ENCODE measurements around the gene FAM89A. TPM values are rescaled to one million over a fixed set of nuclear protein-coding genes. Genes with fewer than 3 reads are reported as not detected.

The FAM89A gene
- total RNA-seq, 4 donors from 2014 or later, result 8.0 to 27.0 (median 17.1) TPM

GRCh38 chr1:231072041-231072440, 32.0 kb upstream of the FAM89A start:
- no peak overlapping the region for H3K27ac ChIP-seq
- no peaks in the 10 kb centered on the region for H3K4me1 ChIP-seq
- no peak for DNase-seq
- H3K9me3 ChIP-seq, result no peaks in the 10 kb centered on the region
- intact Hi-C loops (cut with DNase I), result no loop called here
- 73 to 87% methylated on average over 6 of the region's 6 CpGs for WGBS, 2 donors
- H3K36me3 ChIP-seq, result no peaks in the 10 kb centered on the region
- TF ChIP-seq CTCF (IDR thresholded peaks at IDR 0.05) (no peak), POLR2A (IDR thresholded peaks at IDR 0.05) (no peak)
- H3K27me3 ChIP-seq, result no peaks in the 10 kb centered on the region
- H3K4me3 ChIP-seq (replicated peaks in 1 of 3), result no peak overlapping the region

GRCh38 chr1:231070758-231071444, 30.8 kb upstream of the FAM89A start:
- Histone ChIP-seq H3K27me3 (no peaks in the 10 kb centered on the region), H3K4me3 (replicated peaks in 1 of 3) (no peak overlapping the region), H3K27ac (no peak overlapping the region), H3K9me3 (no peaks in the 10 kb centered on the region), H3K4me1 (no peaks in the 10 kb centered on the region), H3K36me3 (no peaks in the 10 kb centered on the region)
- no peak for TF ChIP-seq POLR2A (IDR thresholded peaks at IDR 0.05)
- DNase-seq, result no peak
- 41 to 55% methylated on average over 8 of the region's 8 CpGs for WGBS, 2 donors
- intact Hi-C loops (cut with DNase I), result no loop called here

- intact Hi-C loops (cut with DNase I), result no loop called here
- DNase-seq, result no peak
Observed at GRCh38 chr1:231069333-231069732, 29.3 kb upstream of the FAM89A start.

GRCh38 chr1:231068762-231069161, 28.7 kb upstream of the FAM89A start:
- intact Hi-C loops (cut with DNase I), result no loop called here
- Histone ChIP-seq H3K4me1 (no peaks in the 10 kb centered on the region), H3K27ac (no peak overlapping the region), H3K4me3 (replicated peaks in 1 of 3) (no peak overlapping the region), H3K36me3 (no peaks in the 10 kb centered on the region), H3K27me3 (no peaks in the 10 kb centered on the region), H3K9me3 (no peaks in the 10 kb centered on the region)
- no peak for TF ChIP-seq POLR2A (IDR thresholded peaks at IDR 0.05)
- no peak for TF ChIP-seq CTCF (IDR thresholded peaks at IDR 0.05)
- WGBS, 2 donors, result 57 to 64% methylated on average over 4 of the region's 4 CpGs
- no peak for DNase-seq

More at GRCh38 chr1:231069333-231069732, 29.3 kb upstream of the FAM89A start:
- Histone ChIP-seq H3K27me3 (no peaks in the 10 kb centered on the region), H3K4me1 (no peaks in the 10 kb centered on the region), H3K4me3 (replicated peaks in 1 of 3) (no peak overlapping the region), H3K27ac (no peak overlapping the region), H3K9me3 (no peaks in the 10 kb centered on the region), H3K36me3 (no peaks in the 10 kb centered on the region)
- 84 to 94% methylated on average over 8 of the region's 8 CpGs for WGBS, 2 donors
- TF ChIP-seq CTCF (IDR thresholded peaks at IDR 0.05) (no peak), POLR2A (IDR thresholded peaks at IDR 0.05) (no peak)

GRCh38 chr1:231065510-231066241, 25.6 kb upstream of the FAM89A start:
- no peaks in the 10 kb centered on the region for H3K27me3 ChIP-seq
- no peaks in the 10 kb centered on the region for H3K4me1 ChIP-seq
- H3K4me3 ChIP-seq (replicated peaks in 1 of 3), result no peak overlapping the region
- no peaks in the 10 kb centered on the region for H3K36me3 ChIP-seq
- no peaks in the 10 kb centered on the region for H3K9me3 ChIP-seq
- WGBS, 2 donors, result 63 to 66% methylated on average over 11 of the region's 11 CpGs
- TF ChIP-seq POLR2A (IDR thresholded peaks at IDR 0.05) (no peak), CTCF (IDR thresholded peaks at IDR 0.05) (no peak)
- no peak overlapping the region for H3K27ac ChIP-seq
- intact Hi-C loops (cut with DNase I), result no loop called here
- DNase-seq, result no peak

Data from thyroid gland (tissue), 4 donors.